Right lobe of liver (tissue), 4 donors: ENCODE measurements around the gene TEX52.

Experiments
- CTCF ChIP-seq, 4 donors: fragments of 200-600 bp in 3 of 4; fragments of 450-650 bp in 1 of 4; IDR thresholded peaks; one replicate each; pipeline versions ENCODE4 v1.5.1 to v1.8.0; 2016 to 2022; ENCODE audit warnings: antibody characterized with exemption in 4 of 4, mild to moderate bottlenecking in 2 of 4
- POLR2A ChIP-seq: fragments of 450-650 bp; IDR thresholded peaks from one replicate; pipeline ENCODE4 v1.6.1; 2017; ENCODE audit warnings: antibody characterized with exemption, mild to moderate bottlenecking
- donor health status: DM: no; HTN: no; CAD: no.
- donor health status: DM: no; HTN: no; CAD: no.
- donor health status: DM: no; HTN: yes; CAD: no.

GRCh38 chr12:2832550-2833127, 24.2 kb downstream of the TEX52 start:
- no peak for TF ChIP-seq CTCF (IDR thresholded peaks at IDR 0.05)
- no peak for TF ChIP-seq POLR2A
